Left cardiac atrium (tissue), 4 donors: Measurements from ENCODE around the gene GABBR1. TPM values are rescaled to one million over a fixed set of nuclear protein-coding genes. Genes with fewer than 3 reads are reported as not detected.

Experiments used
- ATAC-seq, 2 donors: fragments of 200-7000 bp; cut with Tn5 transposase; one replicate each; pipeline ENCODE4 v1.9.1; 2020; ENCODE audit warnings: mild to moderate bottlenecking in 2 of 2, moderate library complexity in 2 of 2
- DNase-seq: peaks from one replicate; pipeline ENCODE4 v3.0.0-alpha.2; 2020
- intact Hi-C, 2 donors: fragments of 100-400 bp; cut with DNase I; formaldehyde crosslinking; loops; one replicate each; pipeline versions ENCODE4 v1.14.1 to v1.15.1; 2022 to 2023
- total RNA-seq, 2 donors: library from RNA; stranded (reverse); fragmentation: NEBNext Ultra II Directional; extraction: Animal tissue kit (Norgen Biotek cat#: 25700); gene quantifications; one replicate each; pipeline ENCODE4 v1.2.1, GENCODE V29; 2021
- donor health status: DM: no; HTN: yes; CAD: no.
- donor health status: DM: no; HTN: yes; CAD: no; lungs with severe emphysema.
- donor health status: DM: yes; HTN: yes; CAD: no.
- donor health status: Dilated cardiomyopathy.

GABBR1 gene
- total RNA-seq, 2 donors from 2014 or later: 22.4 to 32.7 TPM

DNA sequence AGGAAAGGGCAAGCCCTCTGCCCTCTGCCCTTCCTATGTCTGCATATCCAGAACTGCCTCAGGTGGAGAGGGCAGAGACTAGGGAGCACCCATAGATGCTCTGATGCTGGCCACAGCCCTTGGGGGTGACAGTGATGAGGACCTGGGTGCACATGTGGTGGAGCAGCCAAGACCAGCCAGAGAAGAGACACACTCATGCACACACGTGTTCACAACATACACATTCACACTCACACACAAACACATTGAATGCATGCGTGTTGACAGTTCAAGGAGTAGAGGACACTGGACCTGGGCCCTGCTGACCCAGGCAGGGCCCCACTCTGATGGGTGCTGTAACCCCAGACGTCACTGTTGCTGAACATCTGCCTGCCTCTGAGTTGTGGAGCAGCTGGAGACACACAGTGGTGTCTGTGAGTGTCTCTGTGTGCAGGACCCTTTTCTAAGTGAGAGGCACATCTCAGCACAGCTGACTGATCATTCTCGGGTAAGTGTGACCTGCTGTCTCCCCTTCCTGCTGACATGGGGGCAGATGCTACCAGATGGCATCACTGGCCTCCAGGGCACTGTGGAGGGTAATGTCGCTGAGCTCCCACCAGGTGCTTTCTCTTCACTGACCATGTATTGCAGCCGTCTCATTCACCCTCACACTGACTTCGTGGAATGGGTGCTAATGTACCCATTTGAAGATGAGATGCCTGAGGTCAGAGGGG, 115.1 kb downstream of the GABBR1 start:
- no peak for DNase-seq
- no peak for ATAC-seq
- intact Hi-C loops: no loop called here

GRCh38 chr6:29517245-29517644, 115.7 kb downstream of the GABBR1 start:
- intact Hi-C loops: no loop called here
- ATAC-seq: no peak
- no peak for DNase-seq

- intact Hi-C loops: no loop called here
- ATAC-seq (no peak), DNase-seq (no peak)
These were observed 116.9 kb downstream of the GABBR1 start for GRCh38 chr6:29516108-29516507.

DNA sequence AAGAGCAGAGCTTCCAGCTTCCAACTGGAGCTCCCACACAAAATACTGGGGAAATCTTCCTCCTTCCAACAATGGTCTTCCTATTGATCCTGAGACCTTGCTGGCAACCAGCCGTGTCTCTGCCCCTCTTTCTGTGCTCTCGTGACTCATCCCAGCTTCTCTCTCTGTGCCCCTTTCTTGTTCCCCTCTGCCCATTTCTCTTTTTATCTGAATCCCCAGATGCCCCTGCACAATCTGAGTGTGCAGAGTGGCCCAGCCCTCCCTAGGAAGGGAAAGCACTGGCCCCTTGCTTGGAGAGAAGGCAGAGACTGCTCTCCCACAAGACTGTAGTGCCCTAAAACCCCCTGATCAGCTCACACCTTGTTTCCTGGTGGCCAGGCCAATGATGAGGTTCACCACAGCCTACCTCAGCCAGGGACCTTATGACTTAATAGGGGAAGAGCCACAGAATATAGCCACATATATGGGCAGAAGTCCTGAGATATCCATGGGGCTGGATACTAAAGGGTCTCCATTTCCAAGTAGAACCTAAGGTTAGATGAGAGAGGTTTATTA, 122.2 kb downstream of the GABBR1 start:
- ATAC-seq (no peak), DNase-seq (no peak)
- intact Hi-C loops: no loop called here

DNA sequence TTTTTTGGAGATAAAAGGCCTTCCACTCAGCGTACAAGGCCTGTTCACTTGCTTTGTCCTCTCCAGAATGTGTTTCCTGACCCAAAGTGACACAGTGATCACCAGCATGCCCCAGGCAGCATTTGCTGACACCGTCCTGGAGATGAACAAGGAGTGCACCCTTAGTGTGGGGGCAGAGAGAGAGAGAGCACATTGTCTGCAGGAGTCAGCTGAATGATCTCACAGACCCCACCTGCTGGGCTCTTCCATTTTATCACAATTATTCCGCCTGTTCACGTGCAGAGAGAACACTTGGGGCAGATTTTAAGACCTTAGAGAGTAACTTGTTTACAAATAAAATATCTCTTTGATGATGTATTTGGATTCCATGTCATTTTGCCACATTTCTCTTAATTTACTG, 122.8 kb downstream of the GABBR1 start:
- no peak for ATAC-seq
- intact Hi-C loops: no loop called here

More for the DNA sequence above, 122.8 kb downstream of the GABBR1 start:
- no peak for DNase-seq

Other genes with a start within 250 kb of the GABBR1 start
- gene OR12D2, start 237.6 kb downstream of the GABBR1 start, total RNA-seq: not detected
- gene OR12D1, start 218.3 kb downstream of the GABBR1 start, total RNA-seq: not detected
- not detected for gene OR10C1, start 193.9 kb downstream of the GABBR1 start, total RNA-seq
- gene OR11A1, start 176.1 kb downstream of the GABBR1 start, total RNA-seq: not detected
- gene OR2H1, start 176.0 kb downstream of the GABBR1 start, total RNA-seq: not detected
- gene MAS1L, start 145.2 kb downstream of the GABBR1 start, total RNA-seq: under 1 TPM in 1 of 2 donors, not detected in 1; 0.24 TPM
- gene UBD, start 73.5 kb downstream of the GABBR1 start, total RNA-seq: not detected
- gene OR2H2, start 48.1 kb downstream of the GABBR1 start, total RNA-seq: not detected
- 1 to 10 TPM; 1.7 to 3.5 TPM for gene MOG, start 23.9 kb upstream of the GABBR1 start, total RNA-seq
- under 1 TPM; 0.24 to 0.50 TPM for gene ZFP57, start 48.0 kb upstream of the GABBR1 start, total RNA-seq
- 10 to 100 TPM; 41.8 to 51.6 TPM for gene HLA-F, start 90.3 kb upstream of the GABBR1 start, total RNA-seq
- under 1 TPM in 1 of 2 donors, not detected in 1; 0.42 TPM for gene HLA-G, start 194.6 kb upstream of the GABBR1 start, total RNA-seq